SU-DHL-6 (cell line): ENCODE data around the gene PMEPA1.

Source experiments
- CTCF ChIP-seq: fragments of 200-600 bp; sonication (generic); IDR thresholded peaks from one replicate; pipeline ENCODE4 v1.5.1; 2017; ENCODE audit warnings: antibody characterized with exemption, mild to moderate bottlenecking, low read length, moderate library complexity; ENCODE audit not compliant: insufficient read depth, poor library complexity, severe bottlenecking
- EZH2phosphoT487 ChIP-seq: fragments of 200-600 bp; sonication (generic), shearing (Covaris generic); conservative IDR thresholded peaks from 2 replicates; pipeline ENCODE4 v1.6.1; 2018; ENCODE audit warnings: mild to moderate bottlenecking, antibody characterized with exemption, low read length, moderate library complexity, mixed read lengths

GRCh38 chr20:57716202-57716601 is 6.4 kb upstream of the PMEPA1 start:
- no peak for TF ChIP-seq CTCF
- TF ChIP-seq EZH2phosphoT487, result no peak
